Left cardiac atrium (tissue), 4 donors: ENCODE data around the gene ADI1. TPM values are rescaled to one million over a fixed set of nuclear protein-coding genes. Genes with fewer than 3 reads are reported as not detected.
"Not testable (repeated sequence)": the region's sequence is repeated elsewhere in the genome, so short reads cannot be mapped to it uniquely, and the experiment has no call there.

Experiments used
- ATAC-seq, 2 donors: fragments of 200-7000 bp; cut with Tn5 transposase; one replicate each; pipeline ENCODE4 v1.9.1; 2020; ENCODE audit warnings: mild to moderate bottlenecking in 2 of 2, moderate library complexity in 2 of 2
- DNase-seq: peaks from one replicate; pipeline ENCODE4 v3.0.0-alpha.2; 2020
- intact Hi-C, 2 donors: fragments of 100-400 bp; cut with DNase I; formaldehyde crosslinking; loops; one replicate each; pipeline versions ENCODE4 v1.14.1 to v1.15.1; 2022 to 2023
- total RNA-seq, 2 donors: library from RNA; stranded (reverse); fragmentation: NEBNext Ultra II Directional; extraction: Animal tissue kit (Norgen Biotek cat#: 25700); gene quantifications; one replicate each; pipeline ENCODE4 v1.2.1, GENCODE V29; 2021
- donor health status: DM: no; HTN: yes; CAD: no.
- donor health status: DM: no; HTN: yes; CAD: no; lungs with severe emphysema.
- donor health status: DM: yes; HTN: yes; CAD: no.
- donor health status: Dilated cardiomyopathy.

ADI1 gene
- total RNA-seq, 2 donors from 2014 or later, result 102 to 128 TPM

- ATAC-seq, result no peak
- intact Hi-C loops, result no loop called here
- no peak for DNase-seq
These were observed 15.0 kb upstream of the ADI1 start for GRCh38 chr2:3534251-3534814.

GRCh38 chr2:3533836-3534235 is 14.5 kb upstream of the ADI1 start:
- DNase-seq, result no peak
- ATAC-seq, result no peak
- intact Hi-C loops, result no loop called here

- intact Hi-C loops, result no loop called here
These were observed 13.6 kb upstream of the ADI1 start for GRCh38 chr2:3532941-3533340.

GRCh38 chr2:3529316-3530025 is 10.1 kb upstream of the ADI1 start:
- ATAC-seq, result no peak

More at GRCh38 chr2:3532941-3533340, 13.6 kb upstream of the ADI1 start:
- ATAC-seq (peak in 1 of 2 donors; percentile 31), DNase-seq (no peak)

GRCh38 chr2:3527886-3528785 is 8.8 kb upstream of the ADI1 start:
- no peak for ATAC-seq
- intact Hi-C loops, result no loop called here

More at GRCh38 chr2:3529316-3530025, 10.1 kb upstream of the ADI1 start:
- intact Hi-C loops, result no loop called here
- no peak for DNase-seq

GRCh38 chr2:3526871-3527270 is 7.5 kb upstream of the ADI1 start:
- intact Hi-C loops, result no loop called here
- DNase-seq (no peak), ATAC-seq (no peak)

More at GRCh38 chr2:3527886-3528785, 8.8 kb upstream of the ADI1 start:
- no peak for DNase-seq

- intact Hi-C loops, result loop anchor here in 1 of 2 donors (5.0 kb wide), 1 partner anchor 61 kb away; no protein-coding TSS in a partner anchor
- DNase-seq, result no peak
- ATAC-seq, result no peak
These were observed 4.3 kb upstream of the ADI1 start for GRCh38 chr2:3523551-3524041.

GRCh38 chr2:3522961-3523421 is 3.7 kb upstream of the ADI1 start:
- intact Hi-C loops, result loop anchor here in 1 of 2 donors (5.0 kb wide), 1 partner anchor 61 kb away; no protein-coding TSS in a partner anchor
- ATAC-seq, result no peak

GRCh38 chr2:3520591-3520990 is 1.3 kb upstream of the ADI1 start:
- intact Hi-C loops, result loop anchor here in 1 of 2 donors (5.0 kb wide), 1 partner anchor 58 kb away; no protein-coding TSS in a partner anchor
- no peak for DNase-seq

More at GRCh38 chr2:3522961-3523421, 3.7 kb upstream of the ADI1 start:
- DNase-seq, result peak; percentile 54

GRCh38 chr2:3518496-3519254 is 656 bp downstream of the ADI1 start:
- ATAC-seq (peak; percentile 93 to 95), DNase-seq (peak; percentile 99)
- intact Hi-C loops, result no loop called here

More at GRCh38 chr2:3520591-3520990, 1.3 kb upstream of the ADI1 start:
- no peak for ATAC-seq

- no peak for ATAC-seq
- DNase-seq, result no peak
- intact Hi-C loops, result no loop called here
These were observed 1.3 kb downstream of the ADI1 start for GRCh38 chr2:3517948-3518495.

GRCh38 chr2:3516831-3517230 is 2.5 kb downstream of the ADI1 start:
- ATAC-seq, result no peak
- DNase-seq, result no peak
- intact Hi-C loops, result no loop called here

GRCh38 chr2:3515438-3515837 is 3.9 kb downstream of the ADI1 start:
- ATAC-seq, intact Hi-C loops, DNase-seq: not testable (repeated sequence)

- intact Hi-C loops, result no loop called here
- no peak for ATAC-seq
- DNase-seq, result no peak
These were observed 6.1 kb downstream of the ADI1 start for GRCh38 chr2:3513026-3513810.

GRCh38 chr2:3512086-3512485 is 7.2 kb downstream of the ADI1 start:
- DNase-seq, result no peak
- no peak for ATAC-seq
- intact Hi-C loops, result no loop called here

GRCh38 chr2:3505771-3506170 is 13.6 kb downstream of the ADI1 start:
- intact Hi-C loops, result no loop called here
- no peak for DNase-seq
- ATAC-seq, result peak in 1 of 2 donors; percentile 56

GRCh38 chr2:3504741-3505140 is 14.6 kb downstream of the ADI1 start:
- ATAC-seq (no peak), DNase-seq (no peak)
- intact Hi-C loops, result no loop called here

GRCh38 chr2:3503483-3503882 is 15.8 kb downstream of the ADI1 start:
- DNase-seq, result no peak
- intact Hi-C loops, result no loop called here
- ATAC-seq, result no peak
